DND-41 (cell line): ENCODE measurements around the gene PHTF1.

Source experiments
- ATAC-seq: fragments of 200-7000 bp; cut with Tn5 transposase; 3 replicates; pipeline ENCODE4 v1.9.1; 2021; ENCODE audit warnings: low read depth; ENCODE audit not compliant: insufficient read depth
- DNase-seq: peaks from one replicate; pipeline ENCODE4 v3.0.0-alpha.2; 2020
- H2AFZ ChIP-seq: 2 replicates; pipeline ENCODE4 v1.6.0; 2012; ENCODE audit warnings: low read depth, low read length
- H3K27ac ChIP-seq: 2 replicates; pipeline ENCODE4 v1.5.1; 2012; ENCODE audit warnings: low read length, inconsistent platforms
- H3K27me3 ChIP-seq: fragments of 200-600 bp; sonication (generic); 2 replicates; pipeline ENCODE4 v1.6.0; 2012; ENCODE audit warnings: low read length, mild to moderate bottlenecking, inconsistent platforms; ENCODE audit not compliant: insufficient read depth, poor library complexity
- H3K36me3 ChIP-seq: 2 replicates; pipeline ENCODE4 v1.5.1; 2012; ENCODE audit warnings: low read length, inconsistent platforms; ENCODE audit not compliant: insufficient read depth
- H3K4me1 ChIP-seq: 2 replicates; pipeline ENCODE4 v1.5.1; 2012; ENCODE audit warnings: mild to moderate bottlenecking, low read length; ENCODE audit not compliant: insufficient read depth
- H3K4me2 ChIP-seq: 2 replicates; pipeline ENCODE4 v1.6.0; 2012; ENCODE audit warnings: mild to moderate bottlenecking, moderate library complexity, low read length, inconsistent platforms; ENCODE audit not compliant: insufficient read depth
- H3K4me3 ChIP-seq, 2 experiments: fragments of 200-600 bp in 1 of 2; shearing (Covaris generic) in 1 of 2; 2 replicates each; pipeline ENCODE4 v1.5.1; 2012 to 2016; ENCODE audit warnings: inconsistent platforms in 2 of 2, low read length in 2 of 2, mild to moderate bottlenecking in 2 of 2, low read depth in 1 of 2, moderate library complexity in 1 of 2
- H3K79me2 ChIP-seq: 2 replicates; pipeline ENCODE4 v1.6.0; 2012; ENCODE audit warnings: low read length, inconsistent platforms; ENCODE audit not compliant: insufficient read depth
- H3K9ac ChIP-seq: 2 replicates; pipeline ENCODE4 v1.6.0; 2012; ENCODE audit warnings: low read depth, mild to moderate bottlenecking, inconsistent platforms, low read length, moderate library complexity
- H3K9me3 ChIP-seq: 2 replicates; pipeline ENCODE4 v1.5.1; 2012; ENCODE audit warnings: low read length, moderate library complexity, mild to moderate bottlenecking, inconsistent platforms; ENCODE audit not compliant: insufficient read depth, severe bottlenecking
- H4K20me1 ChIP-seq: 2 replicates; pipeline ENCODE4 v1.6.0; 2012; ENCODE audit warnings: low read length; ENCODE audit not compliant: insufficient read depth
- CTCF ChIP-seq: IDR thresholded peaks from 2 replicates; pipeline ENCODE4 v1.5.1; 2012; ENCODE audit warnings: borderline replicate concordance, low read length, moderate library complexity, mild to moderate bottlenecking; ENCODE audit not compliant: poor library complexity, severe bottlenecking; ENCODE audit errors: extremely low read depth
- EZH2 ChIP-seq: IDR thresholded peaks from 3 replicates; pipeline ENCODE4 v1.6.1; 2012; ENCODE audit warnings: borderline replicate concordance, low read depth, mild to moderate bottlenecking, moderate library complexity, low read length, inconsistent platforms; ENCODE audit not compliant: severe bottlenecking

The PHTF1 gene

GRCh38 chr1:113692342-113692741 lies 66.9 kb downstream of the PHTF1 start:
- no peak overlapping the region for H3K4me2 ChIP-seq
- H3K36me3 ChIP-seq = peaks cover 24% of the 10 kb centered on the region; the same call in 1 of the 2 replicates
- H3K27ac ChIP-seq = no peak overlapping the region
- H3K4me3 ChIP-seq = no peak overlapping the region
- H3K4me1 ChIP-seq = no peaks in the 10 kb centered on the region
- peaks cover 28% of the 10 kb centered on the region for H3K9me3 ChIP-seq
- DNase-seq = no peak
- TF ChIP-seq CTCF (no peak), EZH2 (no peak)
- ATAC-seq = no peak
- H3K79me2 ChIP-seq = no peaks in the 10 kb centered on the region
- H3K27me3 ChIP-seq = no peaks in the 10 kb centered on the region
- H3K9ac ChIP-seq = no peak overlapping the region
- H4K20me1 ChIP-seq = no peaks in the 10 kb centered on the region
- H2AFZ ChIP-seq = no peak overlapping the region

GRCh38 chr1:113691184-113691583 lies 68.1 kb downstream of the PHTF1 start:
- no peaks in the 10 kb centered on the region for H4K20me1 ChIP-seq
- H2AFZ ChIP-seq = no peak overlapping the region
- DNase-seq (no peak), ATAC-seq (no peak)
- no peaks in the 10 kb centered on the region for H3K27me3 ChIP-seq
- H3K36me3 ChIP-seq = peaks cover 18% of the 10 kb centered on the region; the same call in 1 of the 2 replicates
- no peaks in the 10 kb centered on the region for H3K79me2 ChIP-seq
- H3K27ac ChIP-seq = no peak overlapping the region
- TF ChIP-seq EZH2 (no peak), CTCF (no peak)
- H3K4me1 ChIP-seq = no peaks in the 10 kb centered on the region
- no peak overlapping the region for H3K9ac ChIP-seq
- H3K4me3 ChIP-seq = no peak overlapping the region
- peaks cover 26% of the 10 kb centered on the region for H3K9me3 ChIP-seq
- H3K4me2 ChIP-seq = no peak overlapping the region

- Histone ChIP-seq H2AFZ (no peak overlapping the region), H3K4me1 (no peaks in the 10 kb centered on the region), H3K4me3 (no peak overlapping the region), H3K9me3 (no peaks in the 10 kb centered on the region), H3K36me3 (peaks cover 15% of the 10 kb centered on the region; the same call in 1 of the 2 replicates), H3K9ac (no peak overlapping the region), H3K27ac (no peak overlapping the region), H3K4me2 (no peak overlapping the region), H3K27me3 (no peaks in the 10 kb centered on the region), H3K79me2 (no peaks in the 10 kb centered on the region), H4K20me1 (no peaks in the 10 kb centered on the region)
- TF ChIP-seq CTCF = no peak
- TF ChIP-seq EZH2 = no peak
- DNase-seq = no peak
- ATAC-seq = no peak
Observed at GRCh38 chr1:113686891-113687618, 72.2 kb downstream of the PHTF1 start.

GRCh38 chr1:113684153-113684541 lies 75.1 kb downstream of the PHTF1 start:
- no peak for TF ChIP-seq CTCF
- no peak for TF ChIP-seq EZH2
- no peak overlapping the region for H3K27ac ChIP-seq
- no peaks in the 10 kb centered on the region for H3K4me1 ChIP-seq
- no peak overlapping the region for H3K4me3 ChIP-seq
- no peaks in the 10 kb centered on the region for H3K79me2 ChIP-seq
- no peak overlapping the region for H3K9ac ChIP-seq
- H4K20me1 ChIP-seq = no peaks in the 10 kb centered on the region
- no peaks in the 10 kb centered on the region for H3K27me3 ChIP-seq
- H3K9me3 ChIP-seq = no peaks in the 10 kb centered on the region
- peaks cover 15% of the 10 kb centered on the region; the same call in 1 of the 2 replicates for H3K36me3 ChIP-seq
- no peak for DNase-seq
- H3K4me2 ChIP-seq = no peak overlapping the region
- ATAC-seq = no peak
- no peak overlapping the region for H2AFZ ChIP-seq
